Measurements from ENCODE around the gene PNLIPRP3.
A peak's percentile ranks its signal among the peaks of the same experiment; 100 is the strongest.

Gene PNLIPRP3

GRCh38 chr10:116440330-116441030 is 12.8 kb downstream of the PNLIPRP3 start:
- Histone ChIP-seq H4K20me1 (ENCODE audit: insufficient read depth, low read length, poor library complexity, severe bottlenecking) (no peaks in the 10 kb centered on the region), H3K9ac (ENCODE audit: low read depth, low read length, poor library complexity, severe bottlenecking) (no peak overlapping the region), H3F3A (ENCODE audit: low read depth) (peaks cover 8% of the 10 kb centered on the region), H2AFZ (ENCODE audit: low read length) (no peak overlapping the region), H3K4me1 (ENCODE audit: insufficient read depth, low read length, poor library complexity, severe bottlenecking) (peaks cover 22% of the 10 kb centered on the region), H3K9me3 (ENCODE audit: insufficient read depth, low read depth, low read length) (no peaks in the 10 kb centered on the region), H3K36me3 (ENCODE audit: insufficient read depth, low read length) (no peaks in the 10 kb centered on the region), H3K79me2 (ENCODE audit: insufficient read depth, low read length) (no peaks in the 10 kb centered on the region), H3K4me2 (ENCODE audit: low read depth, low read length, poor library complexity, severe bottlenecking) (no peak overlapping the region), H3K27me3 (ENCODE audit: insufficient read depth, low read length, poor library complexity, severe bottlenecking) (no peaks in the 10 kb centered on the region), H3K9me2 (replicated peaks; ENCODE audit: low read depth, low read length) (no peaks in the 10 kb centered on the region), H3K4me3 (ENCODE audit: low read length, poor library complexity, severe bottlenecking) (no peak overlapping the region)
- no peak for TF ChIP-seq CTCF (conservative IDR thresholded peaks at IDR 0.05; ENCODE audit: low read length)
- no peak for TF ChIP-seq EZH2phosphoT487 (IDR thresholded peaks at IDR 0.05; ENCODE audit: borderline replicate concordance)

DNA sequence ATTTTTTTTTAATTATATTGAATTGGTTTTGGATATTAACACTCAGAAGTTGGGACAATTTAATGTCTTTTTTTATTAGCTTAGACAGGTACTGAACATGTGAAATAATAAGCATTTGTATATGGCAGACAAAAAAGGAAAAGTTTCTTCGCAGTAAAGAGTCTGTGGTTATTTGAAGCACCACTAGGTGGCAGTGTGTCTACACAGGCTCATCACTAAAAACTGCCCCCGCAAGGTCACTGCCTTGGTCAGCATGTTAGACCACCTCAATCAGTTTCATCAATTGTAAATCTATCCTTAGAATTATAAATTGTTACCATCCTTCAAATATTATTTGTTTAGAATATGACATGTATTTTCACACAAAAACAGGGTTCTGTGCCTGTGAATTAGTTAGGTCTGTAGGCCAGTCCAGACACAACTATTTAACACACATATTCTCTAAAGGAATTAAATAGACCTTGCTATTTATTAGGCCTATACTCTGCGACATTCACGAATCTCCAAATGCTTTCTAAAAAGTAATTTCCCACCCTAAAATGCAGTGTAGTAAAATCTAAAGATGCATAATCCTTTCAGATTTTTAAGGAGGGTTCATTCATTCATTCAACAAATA is 17.0 kb downstream of the PNLIPRP3 start:
- H3K27me3 ChIP-seq (ENCODE audit: insufficient read depth, low read length, poor library complexity, severe bottlenecking) = no peaks in the 10 kb centered on the region
- no peaks in the 10 kb centered on the region for H3K9me3 ChIP-seq (ENCODE audit: insufficient read depth, low read depth, low read length)
- H2AFZ ChIP-seq (ENCODE audit: low read length) = no peak overlapping the region
- H3K4me2 ChIP-seq (ENCODE audit: low read depth, low read length, poor library complexity, severe bottlenecking) = no peak overlapping the region
- TF ChIP-seq CTCF (conservative IDR thresholded peaks at IDR 0.05; ENCODE audit: low read length) (peak; percentile 97), EZH2phosphoT487 (IDR thresholded peaks at IDR 0.05; ENCODE audit: borderline replicate concordance) (no peak)
- H4K20me1 ChIP-seq (ENCODE audit: insufficient read depth, low read length, poor library complexity, severe bottlenecking) = no peaks in the 10 kb centered on the region
- no peak overlapping the region for H3K9ac ChIP-seq (ENCODE audit: low read depth, low read length, poor library complexity, severe bottlenecking)
- no peak overlapping the region for H3K4me3 ChIP-seq (ENCODE audit: low read length, poor library complexity, severe bottlenecking)
- H3K36me3 ChIP-seq (ENCODE audit: insufficient read depth, low read length) = no peaks in the 10 kb centered on the region
- H3K9me2 ChIP-seq (replicated peaks; ENCODE audit: low read depth, low read length) = no peaks in the 10 kb centered on the region
- no peaks in the 10 kb centered on the region for H3K79me2 ChIP-seq (ENCODE audit: insufficient read depth, low read length)
- no peaks in the 10 kb centered on the region for H3K4me1 ChIP-seq (ENCODE audit: insufficient read depth, low read length, poor library complexity, severe bottlenecking)
- no peaks in the 10 kb centered on the region for H3F3A ChIP-seq (ENCODE audit: low read depth)

DNA sequence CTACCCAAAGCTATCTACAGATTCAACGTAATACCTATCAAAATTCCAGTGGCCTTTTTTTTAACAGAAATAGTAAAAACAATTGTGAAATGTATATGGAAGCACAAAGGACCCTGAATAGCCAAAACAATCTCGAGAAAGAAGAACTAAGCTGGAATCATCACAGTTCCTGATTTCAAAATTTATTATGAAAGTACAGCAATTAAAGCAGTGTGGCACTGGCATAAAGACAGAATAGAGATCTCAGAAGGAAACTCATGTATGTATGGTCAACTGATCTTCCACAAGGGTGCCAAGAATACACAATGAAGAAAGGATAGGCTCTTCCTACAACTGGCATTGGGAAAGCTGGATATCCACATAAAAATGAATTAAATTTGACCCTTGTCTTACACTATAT is 23.2 kb downstream of the PNLIPRP3 start:
- no peaks in the 10 kb centered on the region for H3K9me3 ChIP-seq (ENCODE audit: insufficient read depth, low read depth, low read length)
- no peaks in the 10 kb centered on the region for H3K36me3 ChIP-seq (ENCODE audit: insufficient read depth, low read length)
- no peaks in the 10 kb centered on the region for H3K79me2 ChIP-seq (ENCODE audit: insufficient read depth, low read length)
- H3K4me3 ChIP-seq (ENCODE audit: low read length, poor library complexity, severe bottlenecking) = no peak overlapping the region
- H3K4me2 ChIP-seq (ENCODE audit: low read depth, low read length, poor library complexity, severe bottlenecking) = no peak overlapping the region
- H3K9ac ChIP-seq (ENCODE audit: low read depth, low read length, poor library complexity, severe bottlenecking) = no peak overlapping the region
- no peaks in the 10 kb centered on the region for H3K4me1 ChIP-seq (ENCODE audit: insufficient read depth, low read length, poor library complexity, severe bottlenecking)
- no peaks in the 10 kb centered on the region for H4K20me1 ChIP-seq (ENCODE audit: insufficient read depth, low read length, poor library complexity, severe bottlenecking)
- no peaks in the 10 kb centered on the region for H3K9me2 ChIP-seq (replicated peaks; ENCODE audit: low read depth, low read length)
- no peaks in the 10 kb centered on the region for H3F3A ChIP-seq (ENCODE audit: low read depth)
- no peak for TF ChIP-seq CTCF (conservative IDR thresholded peaks at IDR 0.05; ENCODE audit: low read length)
- no peak for TF ChIP-seq EZH2phosphoT487 (IDR thresholded peaks at IDR 0.05; ENCODE audit: borderline replicate concordance)
- no peaks in the 10 kb centered on the region for H3K27me3 ChIP-seq (ENCODE audit: insufficient read depth, low read length, poor library complexity, severe bottlenecking)
- no peak overlapping the region for H2AFZ ChIP-seq (ENCODE audit: low read length)
